22Rv1 (cell line): ENCODE results near the gene IZUMO1R.

Experiments
- ZFX ChIP-seq: fragments of 450-650 bp; IDR thresholded peaks from 2 replicates; pipeline ENCODE4 v1.6.1; 2017; ENCODE audit warnings: antibody characterized with exemption, borderline replicate concordance
- TF ChIP-seq, protein P1 (sequence below): fragments of 450-650 bp; IDR thresholded peaks from 2 replicates; pipeline ENCODE4 v1.5.1; 2017; ENCODE audit warnings: mild to moderate bottlenecking

DNA sequence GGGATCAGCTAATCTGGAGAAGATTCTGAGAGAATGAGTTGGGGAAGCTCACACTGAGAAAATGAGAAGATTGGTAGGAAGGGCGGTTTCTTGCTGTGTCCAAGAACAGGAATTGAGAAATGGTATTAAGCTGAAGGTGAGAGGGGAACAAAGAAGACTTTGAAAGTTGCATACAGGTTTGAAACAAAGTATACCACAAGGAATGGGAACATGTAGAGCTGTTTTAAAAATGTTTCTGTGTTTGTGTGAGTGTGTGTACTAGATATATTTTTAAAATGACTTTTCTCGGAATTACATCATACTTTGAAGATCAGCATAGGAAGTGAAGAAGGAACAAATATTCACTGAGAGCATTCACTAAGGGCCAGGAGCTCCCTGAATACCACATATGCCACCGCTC, 24.4 kb upstream of the IZUMO1R start:
- TF ChIP-seq, protein P1, sequence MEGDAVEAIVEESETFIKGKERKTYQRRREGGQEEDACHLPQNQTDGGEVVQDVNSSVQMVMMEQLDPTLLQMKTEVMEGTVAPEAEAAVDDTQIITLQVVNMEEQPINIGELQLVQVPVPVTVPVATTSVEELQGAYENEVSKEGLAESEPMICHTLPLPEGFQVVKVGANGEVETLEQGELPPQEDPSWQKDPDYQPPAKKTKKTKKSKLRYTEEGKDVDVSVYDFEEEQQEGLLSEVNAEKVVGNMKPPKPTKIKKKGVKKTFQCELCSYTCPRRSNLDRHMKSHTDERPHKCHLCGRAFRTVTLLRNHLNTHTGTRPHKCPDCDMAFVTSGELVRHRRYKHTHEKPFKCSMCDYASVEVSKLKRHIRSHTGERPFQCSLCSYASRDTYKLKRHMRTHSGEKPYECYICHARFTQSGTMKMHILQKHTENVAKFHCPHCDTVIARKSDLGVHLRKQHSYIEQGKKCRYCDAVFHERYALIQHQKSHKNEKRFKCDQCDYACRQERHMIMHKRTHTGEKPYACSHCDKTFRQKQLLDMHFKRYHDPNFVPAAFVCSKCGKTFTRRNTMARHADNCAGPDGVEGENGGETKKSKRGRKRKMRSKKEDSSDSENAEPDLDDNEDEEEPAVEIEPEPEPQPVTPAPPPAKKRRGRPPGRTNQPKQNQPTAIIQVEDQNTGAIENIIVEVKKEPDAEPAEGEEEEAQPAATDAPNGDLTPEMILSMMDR = no peak
- TF ChIP-seq ZFX = no peak
